HEK293T (cell line): ENCODE data around the gene LHX4.

Experiments
- L3MBTL2 ChIP-seq: fragments of 450-650 bp; conservative IDR thresholded peaks from 2 replicates; pipeline ENCODE4 v1.6.1; 2016; ENCODE audit warnings: mild to moderate bottlenecking
- SUZ12 ChIP-seq: fragments of 450-650 bp; IDR thresholded peaks from 2 replicates; pipeline ENCODE4 v1.6.1; 2016; ENCODE audit warnings: mild to moderate bottlenecking
- ZNF384 ChIP-seq: fragments of 450-650 bp; IDR thresholded peaks from 2 replicates; pipeline ENCODE4 v1.6.1; 2016

DNA sequence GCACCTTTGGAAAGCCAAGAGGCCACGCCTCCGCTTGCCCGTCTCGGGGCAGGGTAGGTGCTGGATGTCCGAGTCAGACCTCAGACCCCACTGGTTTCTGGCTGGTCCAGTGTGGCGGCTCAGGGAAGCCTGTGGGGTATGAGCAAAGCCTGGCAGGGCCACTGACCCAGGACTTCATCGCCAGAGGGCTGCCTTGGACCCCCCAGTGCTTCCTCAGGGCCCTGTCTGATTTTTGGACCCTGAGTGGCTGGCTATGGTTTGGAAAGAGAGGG lies 20.4 kb downstream of the LHX4 start:
- TF ChIP-seq L3MBTL2 (no peak), ZNF384 (no peak), SUZ12 (no peak)
